ENCODE data around the gene LBX2.

Gene LBX2

GRCh38 chr2:74542978-74543377, 43.6 kb upstream of the LBX2 start:
- no peaks in the 10 kb centered on the region for H3K79me2 ChIP-seq (ENCODE audit: insufficient read depth, low read depth)
- H3K36me3 ChIP-seq (ENCODE audit: insufficient read depth), result no peaks in the 10 kb centered on the region
- H4K20me1 ChIP-seq (ENCODE audit: insufficient read depth), result no peaks in the 10 kb centered on the region
- no peak overlapping the region for H2AFZ ChIP-seq (ENCODE audit: low read depth)
- no peak overlapping the region for H3K4me3 ChIP-seq (IDR thresholded peaks at IDR 0.05; ENCODE audit: insufficient read depth, low read depth, low read length)
- no peak overlapping the region for H3K9ac ChIP-seq
- H3K4me2 ChIP-seq, result no peak overlapping the region
- no peak overlapping the region for H3K27ac ChIP-seq
- no peaks in the 10 kb centered on the region for H3K4me1 ChIP-seq (ENCODE audit: low read depth, poor library complexity, severe bottlenecking)
- H3K27me3 ChIP-seq (ENCODE audit: insufficient read depth, low read depth), result peaks cover 9% of the 10 kb centered on the region; the same call in 1 of the 2 replicates
- TF ChIP-seq CTCF (conservative IDR thresholded peaks at IDR 0.05; ENCODE audit: low read depth, low read length), result no peak

GRCh38 chr2:74540291-74540690, 40.9 kb upstream of the LBX2 start:
- Histone ChIP-seq H3K36me3 (ENCODE audit: insufficient read depth) (no peaks in the 10 kb centered on the region), H3K27ac (no peak overlapping the region), H3K9ac (no peak overlapping the region), H4K20me1 (ENCODE audit: insufficient read depth) (no peaks in the 10 kb centered on the region), H3K79me2 (ENCODE audit: insufficient read depth, low read depth) (no peaks in the 10 kb centered on the region), H3K4me1 (ENCODE audit: low read depth, poor library complexity, severe bottlenecking) (no peaks in the 10 kb centered on the region), H3K4me2 (no peak overlapping the region), H2AFZ (ENCODE audit: low read depth) (no peak overlapping the region), H3K27me3 (ENCODE audit: insufficient read depth, low read depth) (no peaks in the 10 kb centered on the region; the same call in 1 of the 2 replicates), H3K4me3 (IDR thresholded peaks at IDR 0.05; ENCODE audit: insufficient read depth, low read depth, low read length) (no peak overlapping the region)
- no peak for TF ChIP-seq CTCF (conservative IDR thresholded peaks at IDR 0.05; ENCODE audit: low read depth, low read length)

GRCh38 chr2:74538881-74539339, 39.5 kb upstream of the LBX2 start:
- no peaks in the 10 kb centered on the region for H3K36me3 ChIP-seq (ENCODE audit: insufficient read depth)
- no peaks in the 10 kb centered on the region for H4K20me1 ChIP-seq (ENCODE audit: insufficient read depth)
- no peak overlapping the region for H2AFZ ChIP-seq (ENCODE audit: low read depth)
- no peaks in the 10 kb centered on the region for H3K4me1 ChIP-seq (ENCODE audit: low read depth, poor library complexity, severe bottlenecking)
- H3K27ac ChIP-seq, result no peak overlapping the region
- TF ChIP-seq CTCF (conservative IDR thresholded peaks at IDR 0.05; ENCODE audit: low read depth, low read length), result no peak
- no peaks in the 10 kb centered on the region for H3K79me2 ChIP-seq (ENCODE audit: insufficient read depth, low read depth)
- no peak overlapping the region for H3K4me2 ChIP-seq
- no peak overlapping the region for H3K4me3 ChIP-seq (IDR thresholded peaks at IDR 0.05; ENCODE audit: insufficient read depth, low read depth, low read length)
- no peaks in the 10 kb centered on the region; the same call in 1 of the 2 replicates for H3K27me3 ChIP-seq (ENCODE audit: insufficient read depth, low read depth)
- no peak overlapping the region for H3K9ac ChIP-seq

GRCh38 chr2:74537140-74537539, 37.7 kb upstream of the LBX2 start:
- TF ChIP-seq CTCF (conservative IDR thresholded peaks at IDR 0.05; ENCODE audit: low read depth, low read length), result no peak
- no peaks in the 10 kb centered on the region; the same call in 1 of the 2 replicates for H3K27me3 ChIP-seq (ENCODE audit: insufficient read depth, low read depth)
- no peaks in the 10 kb centered on the region for H4K20me1 ChIP-seq (ENCODE audit: insufficient read depth)
- no peak overlapping the region for H3K27ac ChIP-seq
- no peak overlapping the region for H3K9ac ChIP-seq
- no peaks in the 10 kb centered on the region for H3K36me3 ChIP-seq (ENCODE audit: insufficient read depth)
- no peak overlapping the region for H3K4me3 ChIP-seq (IDR thresholded peaks at IDR 0.05; ENCODE audit: insufficient read depth, low read depth, low read length)
- no peaks in the 10 kb centered on the region for H3K79me2 ChIP-seq (ENCODE audit: insufficient read depth, low read depth)
- H3K4me2 ChIP-seq, result no peak overlapping the region
- H3K4me1 ChIP-seq (ENCODE audit: low read depth, poor library complexity, severe bottlenecking), result no peaks in the 10 kb centered on the region
- H2AFZ ChIP-seq (ENCODE audit: low read depth), result no peak overlapping the region

All from KMS-11 (cell line).